ENCODE data around the gene ARFGEF3.

GRCh38 chr6:138115201-138115600 lies 46.5 kb upstream of the ARFGEF3 start:
- TF ChIP-seq CTCF (IDR thresholded peaks at IDR 0.05) (no peak), POLR2A (IDR thresholded peaks at IDR 0.05) (no peak), POLR2AphosphoS5 (IDR thresholded peaks at IDR 0.05) (no peak), EP300 (IDR thresholded peaks at IDR 0.05) (no peak)
